ENCODE results near the gene TMEM203.

Gene TMEM203

GRCh38 chr9:137179761-137180160 lies 25.7 kb downstream of the TMEM203 start:
- no peak for ATAC-seq (replicated peaks; ENCODE audit: extremely low read depth, poor library complexity, severe bottlenecking)
- no peak for DNase-seq (ENCODE audit: low spot score in 2 of 2)
- H3K36me3 Mint-ChIP-seq (ENCODE audit: insufficient read depth) = peaks cover 27% of the 10 kb centered on the region
- H3K27me3 Mint-ChIP-seq = no peaks in the 10 kb centered on the region
- peak overlapping the region; percentile 34 for H3K4me3 Mint-ChIP-seq
- no peaks in the 10 kb centered on the region for H3K9me3 Mint-ChIP-seq
- H3K4me1 Mint-ChIP-seq = peaks cover 16% of the 10 kb centered on the region
- H3K27ac Mint-ChIP-seq (ENCODE audit: low read depth) = peak overlapping the region; percentile 46

- peaks cover 27% of the 10 kb centered on the region for H3K36me3 Mint-ChIP-seq (ENCODE audit: insufficient read depth)
- H3K4me3 Mint-ChIP-seq = peak overlapping the region; percentile 34
- no peak for DNase-seq (ENCODE audit: low spot score in 2 of 2)
These were observed 26.4 kb downstream of the TMEM203 start for GRCh38 chr9:137178939-137179630.

GRCh38 chr9:137178201-137178938 lies 27.1 kb downstream of the TMEM203 start:
- no peak overlapping the region for H3K27ac Mint-ChIP-seq (ENCODE audit: low read depth)
- H3K4me1 Mint-ChIP-seq = peaks cover 7% of the 10 kb centered on the region
- peaks cover 26% of the 10 kb centered on the region for H3K36me3 Mint-ChIP-seq (ENCODE audit: insufficient read depth)

More at GRCh38 chr9:137178939-137179630, 26.4 kb downstream of the TMEM203 start:
- peak overlapping the region; percentile 46 for H3K27ac Mint-ChIP-seq (ENCODE audit: low read depth)
- ATAC-seq (replicated peaks; ENCODE audit: extremely low read depth, poor library complexity, severe bottlenecking) = no peak
- H3K9me3 Mint-ChIP-seq = no peaks in the 10 kb centered on the region
- H3K27me3 Mint-ChIP-seq = no peaks in the 10 kb centered on the region
- H3K4me1 Mint-ChIP-seq = peaks cover 10% of the 10 kb centered on the region

GRCh38 chr9:137176302-137177182 lies 28.9 kb downstream of the TMEM203 start:
- peaks cover 20% of the 10 kb centered on the region for H3K36me3 Mint-ChIP-seq (ENCODE audit: insufficient read depth)
- no peak overlapping the region for H3K4me3 Mint-ChIP-seq
- H3K9me3 Mint-ChIP-seq = no peaks in the 10 kb centered on the region
- DNase-seq (ENCODE audit: low spot score in 2 of 2) = no peak
- H3K27me3 Mint-ChIP-seq = no peaks in the 10 kb centered on the region
- no peak for ATAC-seq (replicated peaks; ENCODE audit: extremely low read depth, poor library complexity, severe bottlenecking)
- H3K4me1 Mint-ChIP-seq = peaks cover 7% of the 10 kb centered on the region
- peak overlapping the region; percentile 70 for H3K27ac Mint-ChIP-seq (ENCODE audit: low read depth)

More at GRCh38 chr9:137178201-137178938, 27.1 kb downstream of the TMEM203 start:
- DNase-seq (ENCODE audit: low spot score in 2 of 2) = no peak
- no peak for ATAC-seq (replicated peaks; ENCODE audit: extremely low read depth, poor library complexity, severe bottlenecking)
- Mint-ChIP-seq H3K9me3 (no peaks in the 10 kb centered on the region), H3K4me3 (no peak overlapping the region), H3K27me3 (no peaks in the 10 kb centered on the region)

GRCh38 chr9:137175345-137175961 lies 30.0 kb downstream of the TMEM203 start:
- Mint-ChIP-seq H3K9me3 (no peaks in the 10 kb centered on the region), H3K27ac (ENCODE audit: low read depth) (no peak overlapping the region), H3K27me3 (peaks cover 5% of the 10 kb centered on the region), H3K36me3 (ENCODE audit: insufficient read depth) (peaks cover 20% of the 10 kb centered on the region), H3K4me3 (no peak overlapping the region), H3K4me1 (peaks cover 7% of the 10 kb centered on the region)
- DNase-seq (ENCODE audit: low spot score in 2 of 2) (no peak), ATAC-seq (replicated peaks; ENCODE audit: extremely low read depth, poor library complexity, severe bottlenecking) (no peak)

GRCh38 chr9:137174722-137175293 lies 30.6 kb downstream of the TMEM203 start:
- H3K27ac Mint-ChIP-seq (ENCODE audit: low read depth) = no peak overlapping the region
- no peak for DNase-seq (ENCODE audit: low spot score in 2 of 2)
- ATAC-seq (replicated peaks; ENCODE audit: extremely low read depth, poor library complexity, severe bottlenecking) = no peak

GRCh38 chr9:137173796-137174664 lies 31.4 kb downstream of the TMEM203 start:
- Mint-ChIP-seq H3K4me1 (peaks cover 7% of the 10 kb centered on the region), H3K27ac (ENCODE audit: low read depth) (no peak overlapping the region), H3K36me3 (ENCODE audit: insufficient read depth) (peaks cover 17% of the 10 kb centered on the region), H3K27me3 (peaks cover 9% of the 10 kb centered on the region), H3K4me3 (no peak overlapping the region), H3K9me3 (no peaks in the 10 kb centered on the region)
- no peak for ATAC-seq (replicated peaks; ENCODE audit: extremely low read depth, poor library complexity, severe bottlenecking)
- no peak for DNase-seq (ENCODE audit: low spot score in 2 of 2)

More at GRCh38 chr9:137174722-137175293, 30.6 kb downstream of the TMEM203 start:
- H3K4me3 Mint-ChIP-seq = no peak overlapping the region
- peaks cover 9% of the 10 kb centered on the region for H3K27me3 Mint-ChIP-seq
- peaks cover 7% of the 10 kb centered on the region for H3K4me1 Mint-ChIP-seq
- H3K9me3 Mint-ChIP-seq = no peaks in the 10 kb centered on the region
- peaks cover 21% of the 10 kb centered on the region for H3K36me3 Mint-ChIP-seq (ENCODE audit: insufficient read depth)

- Mint-ChIP-seq H3K27ac (ENCODE audit: low read depth) (no peak overlapping the region), H3K4me1 (peaks cover 11% of the 10 kb centered on the region), H3K9me3 (no peaks in the 10 kb centered on the region), H3K36me3 (ENCODE audit: insufficient read depth) (peaks cover 13% of the 10 kb centered on the region), H3K27me3 (peaks cover 9% of the 10 kb centered on the region), H3K4me3 (no peak overlapping the region)
- no peak for DNase-seq (ENCODE audit: low spot score in 2 of 2)
- no peak for ATAC-seq (replicated peaks; ENCODE audit: extremely low read depth, poor library complexity, severe bottlenecking)
These were observed 32.3 kb downstream of the TMEM203 start for GRCh38 chr9:137172901-137173795.

GRCh38 chr9:137171149-137171900 lies 34.1 kb downstream of the TMEM203 start:
- DNase-seq (ENCODE audit: low spot score in 2 of 2) = no peak
- Mint-ChIP-seq H3K4me1 (peaks cover 7% of the 10 kb centered on the region), H3K9me3 (no peaks in the 10 kb centered on the region), H3K4me3 (peak overlapping the region; percentile 11), H3K27ac (ENCODE audit: low read depth) (no peak overlapping the region), H3K27me3 (peaks cover 16% of the 10 kb centered on the region), H3K36me3 (ENCODE audit: insufficient read depth) (peaks cover 6% of the 10 kb centered on the region)
- no peak for ATAC-seq (replicated peaks; ENCODE audit: extremely low read depth, poor library complexity, severe bottlenecking)

GRCh38 chr9:137170486-137171148 lies 34.8 kb downstream of the TMEM203 start:
- Mint-ChIP-seq H3K4me3 (no peak overlapping the region), H3K27ac (ENCODE audit: low read depth) (no peak overlapping the region), H3K36me3 (ENCODE audit: insufficient read depth) (peaks cover 5% of the 10 kb centered on the region), H3K4me1 (peaks cover 3% of the 10 kb centered on the region), H3K27me3 (peaks cover 24% of the 10 kb centered on the region), H3K9me3 (no peaks in the 10 kb centered on the region)
- ATAC-seq (replicated peaks; ENCODE audit: extremely low read depth, poor library complexity, severe bottlenecking) = no peak
- DNase-seq (ENCODE audit: low spot score in 2 of 2) = no peak

Data from central memory CD8-positive, alpha-beta T cell (primary cell).